K562 (cell line): ENCODE results near the gene DENND2A. TPM values are rescaled to one million over a fixed set of nuclear protein-coding genes. Genes with fewer than 3 reads are reported as not detected.

Source experiments
- CBX3 ChIP-seq, 2 experiments: IDR thresholded peaks; 1 replicate in 1 of 2; 2 replicates in 1 of 2; pipeline ENCODE4 v1.6.1; 2012; ENCODE audit warnings: inconsistent platforms in 2 of 2, low read length in 2 of 2, borderline replicate concordance in 1 of 2, control low read depth in 1 of 2
- EP400 ChIP-seq: fragments of 450-650 bp; IDR thresholded peaks from 2 replicates; pipeline ENCODE4 v1.6.1; 2017; ENCODE audit warnings: antibody characterized with exemption, mild to moderate bottlenecking, moderate library complexity
- FOXK1 ChIP-seq: sonication (generic); formaldehyde crosslinking; IDR thresholded peaks from 2 replicates; pipeline ENCODE4 v1.8.0; 2022; ENCODE audit warnings: missing genetic modification reagents, mild to moderate bottlenecking, borderline replicate concordance
- GABPA ChIP-seq: fragments of 200-800 bp; sonication (Bioruptor generic); conservative IDR thresholded peaks from 2 replicates; pipeline ENCODE4 v1.6.1; 2016; ENCODE audit warnings: low read depth, missing genetic modification characterization, missing compliant biosample characterization
- HOMEZ ChIP-seq: fragments of 250-450 bp; sonication (Bioruptor Pico); IDR thresholded peaks from 2 replicates; pipeline ENCODE4 v1.4.0; 2020; ENCODE audit warnings: mild to moderate bottlenecking, moderate library complexity
- NCOR1 ChIP-seq: fragments of 450-650 bp; IDR thresholded peaks from 2 replicates; pipeline ENCODE4 v1.6.1; 2016; ENCODE audit warnings: mild to moderate bottlenecking, moderate library complexity
- POLR2G ChIP-seq: fragments of 200-400 bp; formaldehyde crosslinking; IDR thresholded peaks from 2 replicates; pipeline ENCODE4 v1.6.1; 2017; ENCODE audit warnings: low read depth, mild to moderate bottlenecking, antibody characterized with exemption, low read length, moderate library complexity
- PURB ChIP-seq: sonication (generic); formaldehyde crosslinking; IDR thresholded peaks from 2 replicates; pipeline ENCODE4 v1.9.0; 2021; ENCODE audit warnings: low read depth, mild to moderate bottlenecking, missing genetic modification reagents
- SRF ChIP-seq, 2 experiments: fragments of 250-450, 450-650 bp in 1 of 2; sonication (Bioruptor Pico) in 1 of 2; sonication (generic) in 1 of 2; formaldehyde crosslinking; IDR thresholded peaks; 2 replicates each; pipeline versions ENCODE4 v1.5.0 to v1.5.1; 2020 to 2022; ENCODE audit warnings: mild to moderate bottlenecking in 1 of 2, missing genetic modification reagents in 1 of 2
- ZBED1 ChIP-seq: IDR thresholded peaks from 2 replicates; pipeline ENCODE4 v1.6.1; 2014
- ZNF124 ChIP-seq: sonication (generic); formaldehyde crosslinking; IDR thresholded peaks from 2 replicates; pipeline ENCODE4 v1.8.1; 2022; ENCODE audit warnings: missing genetic modification reagents
- ZNF175 ChIP-seq: fragments of 200-800 bp; sonication (Bioruptor generic); IDR thresholded peaks from 2 replicates; pipeline ENCODE4 v1.6.1; 2016; ENCODE audit warnings: low read depth, mild to moderate bottlenecking, missing genetic modification characterization, missing compliant biosample characterization
- ZNF445 ChIP-seq: fragments of 250-450 bp; sonication (Bioruptor Pico); IDR thresholded peaks from 2 replicates; pipeline ENCODE4 v1.4.0; 2020; ENCODE audit warnings: low read depth, mild to moderate bottlenecking, moderate library complexity
- ZNF507 ChIP-seq: conservative IDR thresholded peaks from 2 replicates; pipeline ENCODE4 v1.6.1; 2017; ENCODE audit warnings: missing genetic modification characterization, missing compliant biosample characterization
- ZNF518B ChIP-seq: fragments of 250-450 bp; sonication (Bioruptor Pico); IDR thresholded peaks from 2 replicates; pipeline ENCODE4 v1.5.0; 2021; ENCODE audit warnings: mild to moderate bottlenecking, moderate library complexity
- ZNF785 ChIP-seq: fragments of 250-450 bp; sonication (Bioruptor Pico); IDR thresholded peaks from 2 replicates; pipeline ENCODE4 v1.4.0; 2020; ENCODE audit warnings: mild to moderate bottlenecking
- ZSCAN29 ChIP-seq: fragments of 450-650 bp; IDR thresholded peaks from 2 replicates; pipeline ENCODE4 v1.6.1; 2017
- polyA plus RNA-seq, 8 experiments: library from polyadenylated mRNA; depleted of rRNA in 4 of 8; stranded (reverse) in 5 of 8; unstranded in 3 of 8; fragments of >200 nt; fragmentation: Nextera tagmentation in 2 of 8; fragmentation: Illumina TruSeq in 1 of 8; extraction: Ambion mirVana in 2 of 8; extraction: Trizol in 1 of 8; gene quantifications; 2 replicates each; pipeline versions ENCODE4 v1.2.1 to v1.2.3, GENCODE V29; 2011 to 2014; ENCODE audit warnings: inconsistent platforms in 1 of 8, missing spikeins in 1 of 8
- total RNA-seq, 7 experiments: library from RNA; depleted of rRNA in 6 of 7; stranded (reverse); fragments of >200 nt in 6 of 7; fragmentation: Illumina TruSeq in 2 of 7; extraction: Trizol in 2 of 7; gene quantifications; 2 replicates each; pipeline versions ENCODE4 v1.2.1 to v1.2.3, GENCODE V29; 2011 to 2021; ENCODE audit warnings: low replicate concordance in 1 of 7
- TF ChIP-seq, protein P1 (sequence below), 2 experiments: fragments of 450-650 bp in 1 of 2; IDR thresholded peaks; 2 replicates each; pipeline ENCODE4 v1.6.1; 2011 to 2017; ENCODE audit warnings: low read depth in 2 of 2, antibody characterized with exemption in 1 of 2, borderline replicate concordance in 1 of 2, low read length in 1 of 2, mild to moderate bottlenecking in 1 of 2, mixed read lengths in 1 of 2; ENCODE audit not compliant: control insufficient read depth in 1 of 2

The DENND2A gene
- total and polyA plus RNA-seq, 9 of the 15 experiments (the other 6 are each of a cell fraction or from before 2014, with no cell fraction given), result not detected

GRCh38 chr7:140674899-140675701, 34.5 kb upstream of the DENND2A start (continued):
- TF ChIP-seq ZNF785 (CRISPR knock-in tag) (no peak), HOMEZ (CRISPR knock-in tag) (no peak), FOXK1 (CRISPR knock-in tag) (no peak), ZNF124 (CRISPR knock-in tag) (no peak), ZNF445 (CRISPR knock-in tag) (no peak), PURB (CRISPR knock-in tag) (no peak), ZNF175 (CRISPR knock-in tag) (peak; percentile 69), GABPA (no peak), NCOR1 (peak; percentile 21; the same call in 1 of the 2 replicates), POLR2G (no peak), ZBED1 (no peak), ZNF518B (CRISPR knock-in tag) (no peak), EP400 (peak; percentile 53), SRF (CRISPR knock-in tag; IDR thresholded peaks at IDR 0.05) (peak in 1 of 2 experiments; percentile 86; a peak in 2 of 4 replicates), CBX3 (IDR thresholded peaks at IDR 0.05; ENCODE audit: borderline replicate concordance in 1 of 2, low read length in 2 of 2) (0 out of 3 replicates have a peak, but pooled peaks of 1 of the 2 experiments have one; percentile 44), ZNF507 (tag) (no peak), ZSCAN29 (no peak)
- TF ChIP-seq, protein P1, sequence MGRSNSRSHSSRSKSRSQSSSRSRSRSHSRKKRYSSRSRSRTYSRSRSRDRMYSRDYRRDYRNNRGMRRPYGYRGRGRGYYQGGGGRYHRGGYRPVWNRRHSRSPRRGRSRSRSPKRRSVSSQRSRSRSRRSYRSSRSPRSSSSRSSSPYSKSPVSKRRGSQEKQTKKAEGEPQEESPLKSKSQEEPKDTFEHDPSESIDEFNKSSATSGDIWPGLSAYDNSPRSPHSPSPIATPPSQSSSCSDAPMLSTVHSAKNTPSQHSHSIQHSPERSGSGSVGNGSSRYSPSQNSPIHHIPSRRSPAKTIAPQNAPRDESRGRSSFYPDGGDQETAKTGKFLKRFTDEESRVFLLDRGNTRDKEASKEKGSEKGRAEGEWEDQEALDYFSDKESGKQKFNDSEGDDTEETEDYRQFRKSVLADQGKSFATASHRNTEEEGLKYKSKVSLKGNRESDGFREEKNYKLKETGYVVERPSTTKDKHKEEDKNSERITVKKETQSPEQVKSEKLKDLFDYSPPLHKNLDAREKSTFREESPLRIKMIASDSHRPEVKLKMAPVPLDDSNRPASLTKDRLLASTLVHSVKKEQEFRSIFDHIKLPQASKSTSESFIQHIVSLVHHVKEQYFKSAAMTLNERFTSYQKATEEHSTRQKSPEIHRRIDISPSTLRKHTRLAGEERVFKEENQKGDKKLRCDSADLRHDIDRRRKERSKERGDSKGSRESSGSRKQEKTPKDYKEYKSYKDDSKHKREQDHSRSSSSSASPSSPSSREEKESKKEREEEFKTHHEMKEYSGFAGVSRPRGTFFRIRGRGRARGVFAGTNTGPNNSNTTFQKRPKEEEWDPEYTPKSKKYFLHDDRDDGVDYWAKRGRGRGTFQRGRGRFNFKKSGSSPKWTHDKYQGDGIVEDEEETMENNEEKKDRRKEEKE (IDR thresholded peaks at IDR 0.05; ENCODE audit: borderline replicate concordance in 1 of 2, control insufficient read depth in 1 of 2, low read depth in 2 of 2, low read length in 1 of 2), result no peak
